HL-60 (cell line): ENCODE measurements around the gene TP73.
"Not testable (repeated sequence)": the region's sequence is repeated elsewhere in the genome, so short reads cannot be mapped to it uniquely, and the experiment has no call there.

ENCODE experiments used
- POLR2AphosphoS5 ChIP-seq: IDR thresholded peaks from 2 replicates; pipeline ENCODE4 v1.6.1; 2012; ENCODE audit warnings: low read depth
- SPI1 ChIP-seq: IDR thresholded peaks from 2 replicates; pipeline ENCODE4 v1.6.1; 2012; ENCODE audit warnings: low read depth, mild to moderate bottlenecking, borderline replicate concordance
- TF ChIP-seq, protein P1 (sequence below): IDR thresholded peaks from one replicate; pipeline ENCODE4 v1.5.1; 2011; ENCODE audit warnings: low read length, control low read depth, inconsistent platforms; ENCODE audit not compliant: insufficient read depth

DNA sequence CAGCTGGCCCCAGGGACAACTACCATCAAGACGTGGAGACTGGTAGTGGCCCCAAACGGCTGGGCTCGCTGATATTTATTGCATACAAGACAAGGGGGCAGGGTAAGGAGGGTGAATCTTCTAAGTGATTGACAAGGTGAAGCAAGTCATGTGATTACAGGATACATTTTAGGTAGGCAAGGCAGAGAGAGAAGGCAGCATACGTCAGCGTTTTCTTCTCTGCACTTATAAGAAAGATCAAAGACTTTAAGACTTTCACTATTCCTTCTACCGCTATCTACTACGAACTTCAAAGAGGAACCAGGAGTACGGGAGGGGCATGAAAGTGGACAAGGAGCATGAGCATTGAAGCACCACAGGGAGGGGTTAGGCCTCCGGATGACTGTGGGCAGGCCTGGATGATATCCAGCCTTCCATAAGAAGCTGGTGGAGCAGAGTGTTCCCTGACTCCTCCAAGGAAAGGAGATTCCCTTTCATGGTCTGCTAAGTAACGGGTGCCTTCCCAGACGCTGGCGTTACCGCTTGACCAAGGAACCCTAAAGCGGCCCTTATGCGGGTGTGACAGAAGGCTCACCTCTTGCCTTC, 96.1 kb downstream of the TP73 start:
- TF ChIP-seq, protein P1, sequence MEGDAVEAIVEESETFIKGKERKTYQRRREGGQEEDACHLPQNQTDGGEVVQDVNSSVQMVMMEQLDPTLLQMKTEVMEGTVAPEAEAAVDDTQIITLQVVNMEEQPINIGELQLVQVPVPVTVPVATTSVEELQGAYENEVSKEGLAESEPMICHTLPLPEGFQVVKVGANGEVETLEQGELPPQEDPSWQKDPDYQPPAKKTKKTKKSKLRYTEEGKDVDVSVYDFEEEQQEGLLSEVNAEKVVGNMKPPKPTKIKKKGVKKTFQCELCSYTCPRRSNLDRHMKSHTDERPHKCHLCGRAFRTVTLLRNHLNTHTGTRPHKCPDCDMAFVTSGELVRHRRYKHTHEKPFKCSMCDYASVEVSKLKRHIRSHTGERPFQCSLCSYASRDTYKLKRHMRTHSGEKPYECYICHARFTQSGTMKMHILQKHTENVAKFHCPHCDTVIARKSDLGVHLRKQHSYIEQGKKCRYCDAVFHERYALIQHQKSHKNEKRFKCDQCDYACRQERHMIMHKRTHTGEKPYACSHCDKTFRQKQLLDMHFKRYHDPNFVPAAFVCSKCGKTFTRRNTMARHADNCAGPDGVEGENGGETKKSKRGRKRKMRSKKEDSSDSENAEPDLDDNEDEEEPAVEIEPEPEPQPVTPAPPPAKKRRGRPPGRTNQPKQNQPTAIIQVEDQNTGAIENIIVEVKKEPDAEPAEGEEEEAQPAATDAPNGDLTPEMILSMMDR = not testable (repeated sequence)
- TF ChIP-seq SPI1, POLR2AphosphoS5: not testable (repeated sequence)
